ENCODE measurements around the gene PRSS2. TPM values are rescaled to one million over a fixed set of nuclear protein-coding genes. Genes with fewer than 3 reads are reported as not detected.
A peak's percentile ranks its signal among the peaks of the same experiment; 100 is the strongest.

PRSS2 gene
- total RNA-seq, 1 donor from 2014 or later = 272 TPM

- peaks cover 67% of the 10 kb centered on the region for H3K27me3 Mint-ChIP-seq
- H3K36me3 Mint-ChIP-seq = no peaks in the 10 kb centered on the region
- no peak for TF ChIP-seq CTCF (conservative IDR thresholded peaks at IDR 0.05)
- H3K27ac Mint-ChIP-seq = peak overlapping the region; percentile 64
- DNase-seq (ENCODE audit: extremely low spot score, unreplicated experiment) = no peak
- no peaks in the 10 kb centered on the region for H3K4me1 Mint-ChIP-seq (ENCODE audit: unreplicated experiment)
- H3K9me3 Mint-ChIP-seq = no peaks in the 10 kb centered on the region
- no peak overlapping the region for H3K4me3 Mint-ChIP-seq
These were observed 41.9 kb downstream of the PRSS2 start for GRCh38 chr7:142812437-142813215.

- no peak for DNase-seq (ENCODE audit: extremely low spot score, unreplicated experiment)
- TF ChIP-seq CTCF (conservative IDR thresholded peaks at IDR 0.05) = no peak
- H3K9me3 Mint-ChIP-seq = no peaks in the 10 kb centered on the region
- peak overlapping the region; percentile 64 for H3K27ac Mint-ChIP-seq
- H3K36me3 Mint-ChIP-seq = no peaks in the 10 kb centered on the region
- H3K4me3 Mint-ChIP-seq = no peak overlapping the region
- H3K27me3 Mint-ChIP-seq = peaks cover 63% of the 10 kb centered on the region
- no peaks in the 10 kb centered on the region for H3K4me1 Mint-ChIP-seq (ENCODE audit: unreplicated experiment)
These were observed 42.5 kb downstream of the PRSS2 start for GRCh38 chr7:142813226-142813625.

DNA sequence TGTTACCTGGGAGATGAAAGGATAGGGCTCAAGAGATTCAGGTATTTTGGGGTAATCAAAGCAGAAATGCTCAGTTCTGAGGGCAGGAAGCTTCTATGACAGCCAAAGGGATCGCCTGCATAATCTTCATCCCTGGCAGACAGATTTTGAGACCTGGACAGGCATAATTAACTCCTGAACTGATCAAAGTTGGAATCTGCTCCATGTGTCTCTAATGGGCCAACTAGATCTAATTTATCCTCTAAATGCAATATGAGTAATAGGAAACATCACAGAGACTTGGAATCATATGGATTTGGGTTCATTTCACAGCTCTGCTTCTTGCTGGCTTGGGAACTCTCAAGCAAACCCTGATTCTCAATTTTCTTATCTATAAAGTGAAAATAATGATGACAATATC is 42.9 kb downstream of the PRSS2 start:
- no peak for TF ChIP-seq CTCF (conservative IDR thresholded peaks at IDR 0.05)
- Mint-ChIP-seq H3K36me3 (no peaks in the 10 kb centered on the region), H3K27ac (peak overlapping the region; percentile 64), H3K27me3 (peaks cover 60% of the 10 kb centered on the region), H3K9me3 (no peaks in the 10 kb centered on the region), H3K4me3 (no peak overlapping the region), H3K4me1 (ENCODE audit: unreplicated experiment) (no peaks in the 10 kb centered on the region)
- no peak for DNase-seq (ENCODE audit: extremely low spot score, unreplicated experiment)

GRCh38 chr7:142814451-142814850 is 43.7 kb downstream of the PRSS2 start:
- no peaks in the 10 kb centered on the region for H3K9me3 Mint-ChIP-seq
- peaks cover 58% of the 10 kb centered on the region for H3K27me3 Mint-ChIP-seq
- H3K4me1 Mint-ChIP-seq (ENCODE audit: unreplicated experiment) = no peaks in the 10 kb centered on the region
- no peaks in the 10 kb centered on the region for H3K36me3 Mint-ChIP-seq
- no peak for TF ChIP-seq CTCF (conservative IDR thresholded peaks at IDR 0.05)
- no peak overlapping the region for H3K27ac Mint-ChIP-seq
- no peak for DNase-seq (ENCODE audit: extremely low spot score, unreplicated experiment)
- no peak overlapping the region for H3K4me3 Mint-ChIP-seq

- Mint-ChIP-seq H3K27ac (no peak overlapping the region), H3K27me3 (peaks cover 55% of the 10 kb centered on the region), H3K9me3 (no peaks in the 10 kb centered on the region)
These were observed 44.4 kb downstream of the PRSS2 start for GRCh38 chr7:142815134-142815533.

More at GRCh38 chr7:142815134-142815533, 44.4 kb downstream of the PRSS2 start:
- no peaks in the 10 kb centered on the region for H3K4me1 Mint-ChIP-seq (ENCODE audit: unreplicated experiment)
- DNase-seq (ENCODE audit: extremely low spot score, unreplicated experiment) = no peak
- no peak overlapping the region for H3K4me3 Mint-ChIP-seq
- H3K36me3 Mint-ChIP-seq = no peaks in the 10 kb centered on the region
- no peak for TF ChIP-seq CTCF (conservative IDR thresholded peaks at IDR 0.05)
